ENCODE data around the gene LRIG3.
"Not testable (repeated sequence)": the region's sequence is repeated elsewhere in the genome, so short reads cannot be mapped to it uniquely, and the experiment has no call there.

Gene LRIG3

DNA sequence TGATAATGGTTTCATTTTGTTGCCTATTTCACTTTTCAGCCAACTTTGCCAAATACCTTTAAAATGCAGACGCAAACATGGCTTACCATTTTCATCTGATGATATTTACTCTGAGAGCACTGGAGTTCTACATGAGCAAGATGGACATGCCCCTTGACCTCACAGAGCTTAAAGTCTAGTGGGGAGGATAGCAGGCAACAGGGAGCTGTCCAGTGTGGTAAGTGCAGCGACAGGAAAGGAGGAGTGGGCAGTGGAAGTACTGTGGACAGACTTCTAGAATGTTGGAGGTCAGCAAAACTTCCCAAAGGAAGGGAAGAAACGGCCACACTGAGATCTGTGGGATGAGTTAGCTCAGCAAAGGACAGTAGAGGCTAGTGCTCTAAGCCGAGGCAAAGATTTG, 25.3 kb downstream of the LRIG3 start:
- DNase-seq, result no peak

DNA sequence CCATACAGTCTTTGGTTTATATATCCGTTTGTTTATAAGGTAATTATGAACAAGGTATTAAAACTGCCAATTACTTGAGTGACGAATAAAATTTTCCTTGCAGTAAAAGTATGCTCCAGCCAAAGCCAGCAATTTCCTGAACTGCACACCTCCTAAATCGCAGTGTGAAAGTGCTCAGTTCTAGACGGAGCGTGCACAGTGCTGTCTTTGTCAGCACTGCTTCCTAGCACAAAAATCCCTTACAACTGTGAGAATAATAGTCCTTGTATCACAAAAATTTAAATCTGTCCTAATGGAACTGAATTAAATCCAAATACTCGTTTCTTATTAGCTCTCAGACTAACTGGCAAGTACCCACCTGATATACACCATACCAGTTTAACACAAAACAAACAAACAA, 26.3 kb downstream of the LRIG3 start:
- no peak for DNase-seq

DNA sequence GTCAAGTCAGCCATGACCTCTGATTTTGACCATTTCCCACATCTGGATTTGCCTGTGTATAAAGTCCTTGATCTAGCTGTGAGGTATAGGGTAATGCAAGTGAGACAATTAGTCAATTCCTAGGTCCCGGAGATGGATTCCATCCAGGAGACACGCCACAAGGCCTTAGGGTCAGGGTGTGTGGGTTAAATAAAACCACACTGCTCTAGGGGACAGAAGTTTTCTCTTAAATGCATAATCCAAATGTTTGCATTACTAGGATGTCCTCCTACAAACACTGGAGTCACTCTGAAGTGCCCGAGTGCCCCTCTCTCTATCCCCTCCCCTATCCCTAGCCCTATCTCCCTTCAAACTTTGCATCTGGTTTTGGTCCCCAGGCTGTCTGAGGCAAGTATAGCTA, 26.8 kb downstream of the LRIG3 start:
- no peak for DNase-seq

DNA sequence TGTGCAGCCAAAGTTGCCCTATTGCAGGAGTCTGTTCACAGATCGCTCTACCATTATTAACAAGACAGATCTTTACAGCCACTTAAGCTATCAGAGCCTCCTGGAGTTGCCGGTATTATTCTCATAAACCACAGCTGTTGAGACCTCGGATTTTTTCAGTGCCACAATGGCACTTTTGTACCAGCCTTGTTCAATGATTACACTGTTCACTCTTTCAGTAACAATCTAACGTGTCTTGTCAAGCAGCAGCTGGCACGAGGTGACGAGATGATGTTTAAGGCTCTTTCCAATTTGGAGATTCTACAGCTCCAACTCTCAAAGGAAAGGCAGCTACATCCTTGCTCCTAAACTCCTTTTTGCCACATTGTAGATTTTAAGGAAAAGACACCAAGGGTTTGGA, 30.7 kb downstream of the LRIG3 start:
- DNase-seq, result peak; percentile 13

DNA sequence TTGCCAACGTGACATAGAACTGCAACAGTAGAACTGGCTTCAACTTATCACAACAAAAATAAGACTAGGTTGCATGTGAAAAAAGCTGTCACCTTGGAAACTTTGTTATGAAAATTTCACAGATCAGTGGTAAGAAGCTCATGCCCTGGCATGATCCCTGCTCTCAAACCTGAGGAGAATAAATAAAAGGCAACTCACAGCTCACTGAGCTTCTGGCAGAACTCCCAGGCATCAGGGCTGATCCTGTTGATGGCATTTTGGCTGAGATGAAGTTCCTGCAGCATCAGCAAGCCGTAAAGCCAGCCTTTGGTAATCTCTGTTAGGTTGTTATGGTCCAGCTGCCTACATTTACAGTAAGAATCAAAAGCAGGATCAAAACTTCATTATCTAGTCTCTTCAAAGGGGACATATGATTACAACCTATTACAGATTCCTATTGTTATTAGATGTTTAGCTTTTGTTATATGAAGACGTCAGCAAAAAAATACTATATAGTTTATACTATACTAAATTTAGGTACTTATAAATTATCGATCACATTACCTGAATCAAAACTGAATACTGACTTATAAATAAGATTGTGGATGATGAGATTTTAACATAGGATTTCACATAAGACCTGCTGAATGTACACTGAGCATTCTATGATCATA, 32.0 kb downstream of the LRIG3 start:
- peak; percentile 80 for DNase-seq

DNA sequence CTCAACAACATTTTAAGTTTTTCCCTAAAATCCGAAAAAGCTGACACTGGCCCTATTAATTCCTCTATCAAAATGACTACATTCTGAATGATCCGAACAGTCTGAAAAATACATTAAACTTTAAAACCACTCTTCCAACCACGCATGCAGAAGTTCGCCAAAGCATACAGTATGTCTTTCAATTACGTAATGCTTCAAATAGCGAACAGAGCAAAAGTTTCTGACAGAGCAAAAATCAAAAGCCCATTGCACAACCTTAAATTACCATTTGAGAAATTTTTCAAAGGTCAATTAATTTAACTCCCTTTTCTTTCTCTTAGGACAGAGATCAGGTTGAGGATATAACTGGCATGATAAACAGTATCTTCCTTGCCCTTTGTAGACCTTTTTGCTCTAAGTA, 33.2 kb downstream of the LRIG3 start:
- no peak for DNase-seq

DNA sequence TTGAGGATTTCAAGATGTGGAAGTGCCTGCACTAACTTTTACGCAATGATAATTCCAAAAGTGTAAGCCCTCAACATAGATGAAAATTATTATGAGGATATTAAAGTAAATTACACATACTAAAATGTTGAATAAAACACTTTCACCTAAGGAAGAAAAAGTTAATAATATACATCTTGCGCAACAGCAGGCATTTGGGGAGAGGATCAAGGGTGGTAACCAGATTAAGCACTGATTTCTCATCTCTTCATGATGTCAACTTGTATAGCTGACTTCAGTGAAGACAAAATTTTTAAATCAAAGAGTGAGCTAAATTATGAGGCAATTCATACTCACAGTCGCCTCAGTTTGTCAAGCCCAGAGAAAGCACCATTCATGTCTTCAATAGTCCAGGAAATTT, 33.8 kb downstream of the LRIG3 start:
- DNase-seq, result peak; percentile 56

DNA sequence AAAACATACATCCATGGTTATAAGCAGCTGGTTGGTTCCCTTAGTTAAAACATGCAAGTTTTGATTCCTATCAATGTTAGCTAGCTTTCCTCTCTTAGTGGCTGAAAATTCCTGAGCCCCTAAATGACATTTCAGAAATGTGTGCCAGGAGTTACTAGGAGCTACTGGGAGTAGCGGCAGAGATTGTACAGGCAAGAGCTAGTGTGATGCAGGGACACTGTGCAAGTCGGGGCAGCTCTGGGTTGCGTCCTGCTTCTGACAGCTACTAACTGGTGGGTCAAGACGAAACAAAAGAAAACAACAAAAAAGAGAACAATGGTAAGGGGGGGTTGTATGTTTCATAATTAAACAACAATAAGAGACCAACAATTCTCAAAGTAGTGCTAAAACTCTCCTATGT, 35.4 kb downstream of the LRIG3 start:
- no peak for DNase-seq

DNA sequence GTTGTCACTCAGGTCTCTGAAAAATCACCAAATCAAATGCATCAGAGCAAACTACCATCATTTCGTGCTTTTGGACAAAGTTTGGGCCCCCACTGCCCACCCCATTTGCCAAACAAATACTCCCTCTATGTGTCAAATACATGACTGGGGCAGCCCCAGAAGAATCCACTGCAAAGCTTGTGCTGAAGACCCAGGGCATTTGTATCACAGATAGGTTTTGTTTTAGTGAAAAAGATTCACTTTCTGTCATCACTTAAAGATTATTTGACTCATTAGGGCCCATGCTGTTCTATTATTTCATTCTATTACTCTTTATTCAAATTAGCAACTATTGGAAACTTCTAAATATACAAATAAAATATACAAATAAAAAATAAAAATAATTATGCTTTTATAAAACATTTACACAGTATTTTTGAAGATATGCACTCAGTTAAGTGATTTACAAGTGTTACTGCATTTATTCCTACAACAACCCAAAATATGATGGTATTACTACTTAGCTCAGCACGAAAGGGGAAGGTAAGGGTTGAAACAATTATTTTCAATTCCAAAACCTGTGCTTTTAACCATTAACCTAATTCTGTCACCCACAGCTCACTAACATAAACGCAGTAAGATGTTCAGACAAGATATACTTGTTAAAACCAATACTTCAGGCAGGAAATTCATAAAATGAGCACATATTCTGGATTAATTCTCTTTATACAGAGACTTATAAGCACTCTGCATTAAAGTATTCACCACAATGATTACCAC, 36.5 kb downstream of the LRIG3 start:
- DNase-seq, result no peak

DNA sequence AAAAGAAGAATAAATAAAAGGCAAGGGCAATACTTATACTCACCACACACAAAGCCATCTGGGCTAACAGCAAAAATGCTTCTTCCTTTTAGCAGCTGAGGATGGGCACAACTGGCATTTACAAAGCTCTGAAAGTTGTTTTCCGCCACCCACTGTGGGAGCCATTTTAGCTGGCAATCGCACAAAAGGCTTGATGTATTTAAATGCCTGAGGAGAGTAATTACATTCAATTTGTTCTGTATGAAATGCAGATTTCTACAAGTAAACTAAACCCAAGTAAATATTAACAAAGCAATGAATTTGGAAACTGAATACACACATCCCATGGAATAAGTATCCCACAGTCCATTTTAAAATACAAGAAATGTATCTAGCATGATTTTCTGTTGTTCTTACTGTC, 37.5 kb downstream of the LRIG3 start:
- no peak for DNase-seq

DNA sequence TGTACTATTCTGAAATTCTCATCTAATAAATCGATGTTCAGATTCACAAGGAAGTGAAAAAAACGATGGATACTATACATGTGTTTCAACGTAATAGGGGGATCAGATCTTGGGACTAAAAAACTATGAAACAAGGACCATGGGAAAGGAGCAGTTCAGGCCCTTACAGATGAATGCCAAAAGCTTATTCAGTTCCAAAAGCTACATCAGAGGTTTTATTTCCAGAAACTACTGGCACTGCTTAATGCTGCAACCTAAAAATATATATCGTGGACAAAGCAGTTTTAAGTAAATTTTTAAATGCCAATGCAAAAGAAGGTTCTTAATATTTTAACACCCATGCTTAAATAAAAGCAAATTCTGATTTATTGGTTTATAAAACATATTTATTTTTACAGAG, 38.5 kb downstream of the LRIG3 start:
- DNase-seq, result no peak

DNA sequence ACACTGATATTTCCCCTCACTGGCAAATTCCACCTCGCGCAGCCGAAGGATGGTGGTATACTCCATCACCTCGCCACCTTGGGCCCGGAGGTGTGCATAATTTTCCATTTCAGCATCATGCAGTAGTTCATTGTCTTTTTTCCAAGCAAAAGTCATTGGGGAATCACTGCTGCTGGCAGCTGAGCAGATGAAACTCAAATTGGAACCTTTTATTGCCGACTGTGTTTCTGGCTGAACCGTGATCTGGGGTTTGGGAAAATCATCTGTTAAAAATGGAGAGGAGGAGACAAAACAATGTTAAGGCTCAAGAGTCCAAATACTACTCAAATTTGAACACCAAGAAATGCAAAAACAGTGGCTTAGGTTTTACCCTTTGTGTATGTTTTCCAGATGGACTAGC, 39.7 kb downstream of the LRIG3 start:
- no peak for DNase-seq

DNA sequence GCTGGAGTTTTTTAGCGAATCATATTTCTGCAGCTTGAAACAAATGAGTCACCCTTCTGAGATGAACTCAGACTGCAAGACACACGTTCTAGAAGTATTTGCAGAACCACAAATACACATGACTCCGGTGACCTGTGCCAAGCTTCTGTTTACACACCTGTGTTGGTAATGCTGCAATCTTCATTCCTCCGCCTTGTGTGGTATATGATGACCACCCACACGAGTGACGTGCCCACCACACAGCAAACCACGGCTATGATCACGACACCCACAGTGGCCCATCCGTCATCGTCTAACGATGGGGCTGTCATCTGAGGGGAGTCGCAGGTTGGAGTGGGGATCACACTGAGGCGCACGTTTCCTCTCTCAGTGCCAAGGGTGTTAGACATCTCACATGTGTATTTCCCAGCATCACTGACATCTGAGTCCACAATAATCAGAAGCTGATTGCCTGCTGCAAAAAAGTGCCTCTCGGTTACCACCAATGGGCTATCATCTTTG, 43.0 kb downstream of the LRIG3 start:
- DNase-seq, result no peak

DNA sequence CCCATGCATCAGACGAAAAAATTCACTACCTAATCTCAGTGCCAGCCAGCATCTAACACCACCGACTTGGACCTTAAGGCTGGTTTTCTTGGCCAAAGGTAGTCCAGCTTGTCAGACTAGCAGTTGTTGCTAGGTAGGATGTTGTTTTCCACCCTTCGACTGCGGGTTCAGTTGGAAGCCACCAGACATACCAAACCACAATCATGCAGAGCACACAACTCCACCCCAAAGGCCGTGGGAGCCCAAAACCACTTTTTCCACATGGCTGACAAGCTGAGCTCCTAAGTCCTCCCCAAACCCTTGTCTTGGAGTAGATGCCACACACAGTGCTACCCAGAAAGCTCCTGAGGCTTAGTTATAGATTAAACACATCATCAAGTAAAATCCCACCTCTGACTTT, 46.8 kb downstream of the LRIG3 start:
- no peak for DNase-seq

DNA sequence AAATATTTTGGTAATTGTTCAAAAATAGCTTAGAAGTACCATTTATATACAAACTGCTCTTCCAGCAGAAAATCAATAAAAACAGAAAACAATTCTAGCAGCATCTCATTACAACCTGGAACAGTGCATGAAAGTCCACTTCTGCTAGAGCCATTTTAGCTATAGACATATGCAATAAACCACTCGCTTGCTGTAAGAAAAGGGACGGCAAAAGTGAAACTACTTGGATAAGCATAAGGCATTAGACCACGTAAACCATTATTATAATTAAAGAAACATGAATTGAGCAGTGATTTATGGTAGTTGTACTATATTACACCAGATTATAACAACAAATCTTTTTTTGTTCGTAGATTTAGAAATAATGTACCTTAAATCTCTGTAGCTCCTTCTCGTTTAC, 48.7 kb downstream of the LRIG3 start:
- no peak for DNase-seq

DNA sequence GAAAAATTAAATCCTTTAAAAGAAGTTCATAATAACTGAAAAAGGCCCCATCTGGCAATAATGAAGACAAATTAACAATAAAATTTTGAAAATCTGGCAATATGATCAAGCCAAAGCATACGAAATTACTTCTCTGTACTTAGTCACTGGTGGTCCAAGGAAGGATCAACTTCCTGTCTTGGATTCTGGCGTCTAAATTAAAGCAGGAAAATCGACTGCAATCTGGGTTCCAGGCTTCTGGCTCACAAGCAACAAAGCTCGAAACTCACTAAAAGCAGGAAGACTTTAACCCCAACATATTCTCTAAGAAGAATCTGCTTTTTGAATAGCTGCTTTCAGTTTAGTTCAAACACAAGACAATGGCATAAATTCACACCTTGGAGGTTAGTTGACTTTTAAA, 49.7 kb downstream of the LRIG3 start:
- DNase-seq, result no peak

DNA sequence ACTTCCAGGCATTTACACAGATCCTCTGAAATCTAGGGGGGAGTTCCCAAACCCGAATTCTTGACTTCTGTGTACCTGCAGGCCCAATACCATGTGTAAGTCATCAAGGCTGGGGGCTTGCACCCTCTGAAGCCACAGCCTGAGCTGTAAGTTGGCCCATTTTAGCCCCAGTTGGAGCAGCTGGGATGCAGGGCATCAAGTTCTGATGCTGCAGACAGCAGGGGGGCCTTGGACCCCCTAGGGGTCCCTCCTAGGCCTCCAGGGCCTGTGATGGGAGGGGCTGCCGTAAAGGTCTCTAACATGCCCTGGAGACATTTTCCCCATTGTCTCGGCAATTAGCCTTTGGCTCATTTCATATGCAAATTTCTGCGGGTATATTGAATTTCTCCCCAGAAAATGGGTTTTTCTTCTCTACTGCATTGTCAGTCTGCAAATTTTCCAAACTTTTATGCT, 59.5 kb downstream of the LRIG3 start:
- DNase-seq, result no peak

DNA sequence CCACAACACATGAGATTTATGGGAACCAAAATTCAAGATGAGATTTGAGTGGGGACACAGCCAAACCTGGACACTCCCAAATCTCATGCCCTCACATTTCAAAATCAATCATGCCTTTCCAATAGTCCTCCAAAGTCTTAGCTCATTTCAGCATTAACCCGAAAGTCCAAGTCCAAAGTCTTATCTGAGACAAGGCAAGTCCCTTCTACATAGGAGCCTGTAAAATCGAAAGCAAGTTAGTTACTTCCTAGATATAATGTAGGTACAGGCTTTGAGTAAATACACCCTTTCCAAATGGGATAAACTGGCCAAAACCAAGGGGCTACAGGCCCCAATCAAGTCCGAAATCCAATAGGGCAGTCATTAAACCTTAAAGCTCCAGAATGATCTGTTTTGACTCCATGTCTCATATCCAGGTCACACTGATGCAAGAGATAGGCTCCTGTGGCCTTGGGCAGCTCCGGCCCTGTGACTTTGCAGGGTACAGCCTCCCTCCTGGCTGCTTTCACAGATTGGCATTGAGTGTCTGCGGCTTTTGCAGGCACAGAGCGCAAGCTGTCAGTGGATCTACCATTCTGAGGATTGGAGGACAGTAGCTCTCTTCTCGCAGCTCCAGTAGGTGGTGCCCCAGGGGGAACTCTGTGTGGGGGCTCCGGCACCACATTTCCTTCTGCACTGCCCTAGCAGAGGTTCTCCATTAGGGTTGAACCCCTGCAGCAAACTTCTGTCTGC, 60.1 kb downstream of the LRIG3 start:
- DNase-seq, result no peak

DNA sequence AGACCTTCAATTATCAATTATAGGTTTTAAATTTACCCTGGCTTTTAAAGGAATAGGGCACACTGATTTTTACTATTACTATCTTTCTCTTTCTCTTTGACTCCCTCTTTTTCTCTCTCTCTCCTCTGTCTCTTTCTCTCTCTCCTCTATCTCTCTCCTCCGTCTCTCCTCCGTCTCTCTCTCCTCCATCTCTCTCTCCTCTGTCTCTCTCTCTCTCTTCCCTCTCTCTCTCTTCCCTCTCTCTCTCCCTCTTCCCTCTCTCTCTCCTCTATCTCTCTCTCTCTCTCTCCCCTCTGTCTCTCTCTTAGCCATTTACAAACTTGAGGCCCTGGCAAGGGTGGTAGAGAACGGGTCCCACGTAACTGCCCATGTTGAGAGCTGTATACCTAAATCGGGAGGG, 62.3 kb downstream of the LRIG3 start:
- DNase-seq, result no peak

DNA sequence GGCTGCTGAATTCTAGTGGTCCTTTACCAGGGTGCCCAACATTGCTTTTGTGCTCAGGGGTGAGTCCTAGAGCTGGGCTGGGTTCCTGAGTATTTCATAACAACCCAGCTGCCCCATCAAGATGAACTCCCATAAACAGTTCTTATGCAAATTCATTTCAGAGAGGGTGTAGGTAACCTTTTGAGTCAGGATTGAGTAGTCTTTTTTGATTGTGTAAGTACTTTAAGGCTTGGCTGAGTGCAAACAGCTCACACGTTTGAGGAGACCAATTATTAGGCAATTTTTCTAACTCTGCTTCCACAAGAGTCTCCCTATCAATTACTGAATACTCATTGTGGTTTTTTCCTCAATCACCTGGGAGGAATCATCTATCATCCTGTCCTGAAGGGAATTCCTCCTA, 63.1 kb downstream of the LRIG3 start:
- DNase-seq, result not testable (repeated sequence)

DNA sequence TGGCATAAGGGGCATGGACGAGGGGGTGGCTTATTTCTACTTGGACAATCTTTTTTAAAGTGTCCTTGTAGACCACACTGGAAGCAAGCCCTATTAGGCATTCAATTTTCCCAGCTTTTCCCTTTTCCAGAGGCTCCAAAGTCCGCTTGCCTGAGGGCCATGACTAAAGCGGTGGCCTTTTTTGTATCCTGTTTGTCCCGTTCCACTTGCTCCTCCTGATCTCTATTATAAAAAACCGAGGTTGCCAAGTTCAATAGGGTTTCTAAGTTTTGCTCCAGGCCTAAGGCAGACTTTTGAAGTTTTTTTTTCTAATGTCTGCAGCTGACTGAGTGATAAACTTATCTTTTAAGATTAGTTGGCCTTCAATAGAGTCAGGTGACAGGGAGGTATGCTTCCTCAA, 64.7 kb downstream of the LRIG3 start:
- DNase-seq, result not testable (repeated sequence)

DNA sequence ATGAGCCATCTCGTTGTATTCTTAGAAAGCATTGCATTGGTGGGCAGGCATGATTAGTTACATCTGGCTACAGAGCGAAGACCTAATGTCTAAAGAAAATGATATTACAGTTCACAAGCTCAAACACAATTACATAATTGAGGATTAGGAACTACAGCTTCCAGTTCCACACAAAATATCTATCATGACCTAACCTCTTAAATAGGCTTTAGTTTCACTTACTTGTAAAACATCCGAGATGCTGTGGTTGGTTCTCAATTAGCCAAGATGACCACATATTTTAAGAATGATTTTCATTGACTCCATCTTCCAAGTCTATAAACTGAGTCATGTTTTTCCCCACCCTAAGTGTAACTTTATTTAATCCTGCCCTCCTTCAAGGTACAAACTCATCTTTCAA, 69.5 kb downstream of the LRIG3 start:
- no peak for DNase-seq

DNA sequence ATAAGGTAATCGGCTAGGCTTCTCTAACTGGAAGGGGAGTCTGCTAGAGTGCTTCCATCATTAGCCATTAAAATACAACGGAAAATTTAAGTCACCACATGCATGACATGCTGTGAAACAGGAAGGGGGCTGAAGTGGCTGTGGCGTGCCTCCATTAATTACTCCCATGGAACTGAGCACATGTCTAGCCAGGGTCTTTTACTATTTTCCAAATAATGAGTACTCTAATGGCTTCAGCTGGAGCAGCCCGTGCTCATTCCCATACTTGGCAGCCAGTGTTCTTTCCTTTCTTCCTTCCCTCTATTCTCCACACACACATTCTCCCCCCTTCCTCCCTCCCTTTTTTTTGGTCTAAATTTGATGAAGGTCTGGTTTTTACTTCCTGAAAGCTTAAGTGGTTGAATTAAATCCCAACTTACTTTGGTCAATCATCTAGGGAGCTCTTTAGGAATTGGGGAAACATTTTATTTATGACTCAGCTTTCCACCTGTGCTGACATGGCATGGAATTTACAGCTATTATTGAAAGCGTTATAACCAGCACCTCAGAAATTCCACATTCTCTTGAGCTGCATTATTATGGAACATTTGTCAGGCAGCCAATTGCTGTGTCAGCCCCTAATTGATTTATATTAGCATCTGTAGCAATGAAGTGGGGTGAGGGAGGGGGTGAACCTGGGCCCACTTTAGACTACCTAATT, 72.3 kb downstream of the LRIG3 start:
- no peak for DNase-seq
